ENCODE measurements around the gene SEC14L1. TPM values are rescaled to one million over a fixed set of nuclear protein-coding genes. Genes with fewer than 3 reads are reported as not detected.

SEC14L1 gene
- total RNA-seq, 1 donor from 2014 or later = 93.2 TPM

GRCh38 chr17:77161953-77162352, 21.2 kb downstream of the SEC14L1 start:
- H3K9me3 Mint-ChIP-seq (ENCODE audit: unreplicated experiment) = no peaks in the 10 kb centered on the region
- TF ChIP-seq CTCF (IDR thresholded peaks at IDR 0.05; ENCODE audit: insufficient read depth, low read depth, low read length) = no peak
- no peak for TF ChIP-seq EZH2 (IDR thresholded peaks at IDR 0.05; ENCODE audit: insufficient read depth, low read length)
- Histone ChIP-seq H3K79me2 (ENCODE audit: insufficient read depth, low read length) (peaks cover 96% of the 10 kb centered on the region), H3K4me3 (ENCODE audit: insufficient read depth, low read depth, low read length) (no peak overlapping the region), H4K20me1 (ENCODE audit: insufficient read depth, low read length) (peaks cover 78% of the 10 kb centered on the region), H3K9ac (ENCODE audit: low read length) (no peak overlapping the region), H3K9me3 (ENCODE audit: insufficient read depth, low read depth, low read length) (peaks cover 3% of the 10 kb centered on the region), H2AFZ (ENCODE audit: low read depth, low read length) (no peak overlapping the region), H3K27me3 (ENCODE audit: insufficient read depth, low read length) (no peaks in the 10 kb centered on the region), H3K36me3 (ENCODE audit: insufficient read depth, low read length) (peaks cover 10% of the 10 kb centered on the region), H3K27ac (ENCODE audit: low read depth, low read length) (no peak overlapping the region), H3K4me2 (ENCODE audit: low read length) (no peak overlapping the region), H3K4me1 (ENCODE audit: insufficient read depth, low read length) (peaks cover 24% of the 10 kb centered on the region)
- H3K36me3 Mint-ChIP-seq (ENCODE audit: low read depth, unreplicated experiment) = peaks cover 18% of the 10 kb centered on the region
- FAIRE-seq (no peak), DNase-seq (ENCODE audit: low read depth) (no peak)
- no peak overlapping the region for H3K27ac Mint-ChIP-seq (ENCODE audit: unreplicated experiment)
- no peaks in the 10 kb centered on the region for H3K27me3 Mint-ChIP-seq (ENCODE audit: low read depth, unreplicated experiment)
- no peak overlapping the region for H3K4me3 Mint-ChIP-seq (ENCODE audit: unreplicated experiment)
- peaks cover 48% of the 10 kb centered on the region for H3K4me1 Mint-ChIP-seq (ENCODE audit: low read depth, unreplicated experiment)

- H2AFZ ChIP-seq (ENCODE audit: low read depth, low read length) = no peak overlapping the region
- H3K9me3 Mint-ChIP-seq (ENCODE audit: unreplicated experiment) = peaks cover 7% of the 10 kb centered on the region
- peaks cover 23% of the 10 kb centered on the region for H3K36me3 Mint-ChIP-seq (ENCODE audit: low read depth, unreplicated experiment)
- peaks cover 13% of the 10 kb centered on the region for H3K9me3 ChIP-seq (ENCODE audit: insufficient read depth, low read depth, low read length)
- peaks cover 96% of the 10 kb centered on the region for H3K79me2 ChIP-seq (ENCODE audit: insufficient read depth, low read length)
- H3K36me3 ChIP-seq (ENCODE audit: insufficient read depth, low read length) = peaks cover 12% of the 10 kb centered on the region
- H3K27me3 ChIP-seq (ENCODE audit: insufficient read depth, low read length) = no peaks in the 10 kb centered on the region
- no peaks in the 10 kb centered on the region for H3K27me3 Mint-ChIP-seq (ENCODE audit: low read depth, unreplicated experiment)
- H4K20me1 ChIP-seq (ENCODE audit: insufficient read depth, low read length) = peaks cover 85% of the 10 kb centered on the region
- H3K4me1 ChIP-seq (ENCODE audit: insufficient read depth, low read length) = peaks cover 24% of the 10 kb centered on the region
- FAIRE-seq = no peak
- H3K4me1 Mint-ChIP-seq (ENCODE audit: low read depth, unreplicated experiment) = peaks cover 46% of the 10 kb centered on the region
- no peak overlapping the region for H3K9ac ChIP-seq (ENCODE audit: low read length)
- DNase-seq (ENCODE audit: low read depth) = no peak
- H3K4me3 Mint-ChIP-seq (ENCODE audit: unreplicated experiment) = no peak overlapping the region
- H3K27ac ChIP-seq (ENCODE audit: low read depth, low read length) = no peak overlapping the region
- TF ChIP-seq CTCF (IDR thresholded peaks at IDR 0.05; ENCODE audit: insufficient read depth, low read depth, low read length) = no peak
- no peak for TF ChIP-seq EZH2 (IDR thresholded peaks at IDR 0.05; ENCODE audit: insufficient read depth, low read length)
- peak overlapping the region; percentile 4 for H3K27ac Mint-ChIP-seq (ENCODE audit: unreplicated experiment)
- H3K4me2 ChIP-seq (ENCODE audit: low read length) = peak overlapping the region; percentile 6
- no peak overlapping the region for H3K4me3 ChIP-seq (ENCODE audit: insufficient read depth, low read depth, low read length)
These were observed 22.2 kb downstream of the SEC14L1 start for GRCh38 chr17:77163001-77163400.

GRCh38 chr17:77163511-77164280, 22.9 kb downstream of the SEC14L1 start:
- Histone ChIP-seq H3K27me3 (ENCODE audit: insufficient read depth, low read length) (no peaks in the 10 kb centered on the region), H3K27ac (ENCODE audit: low read depth, low read length) (no peak overlapping the region)

More at GRCh38 chr17:77163511-77164280, 22.9 kb downstream of the SEC14L1 start:
- DNase-seq (ENCODE audit: low read depth) = no peak
- Histone ChIP-seq H3K9ac (ENCODE audit: low read length) (no peak overlapping the region), H3K4me1 (ENCODE audit: insufficient read depth, low read length) (peaks cover 24% of the 10 kb centered on the region), H2AFZ (ENCODE audit: low read depth, low read length) (no peak overlapping the region), H4K20me1 (ENCODE audit: insufficient read depth, low read length) (peaks cover 86% of the 10 kb centered on the region), H3K9me3 (ENCODE audit: insufficient read depth, low read depth, low read length) (peaks cover 18% of the 10 kb centered on the region), H3K4me3 (ENCODE audit: insufficient read depth, low read depth, low read length) (no peak overlapping the region), H3K36me3 (ENCODE audit: insufficient read depth, low read length) (peaks cover 6% of the 10 kb centered on the region), H3K4me2 (ENCODE audit: low read length) (peak overlapping the region; percentile 6), H3K79me2 (ENCODE audit: insufficient read depth, low read length) (peaks cover 96% of the 10 kb centered on the region)
- peak overlapping the region; percentile 4 for H3K27ac Mint-ChIP-seq (ENCODE audit: unreplicated experiment)
- H3K4me1 Mint-ChIP-seq (ENCODE audit: low read depth, unreplicated experiment) = peaks cover 46% of the 10 kb centered on the region
- TF ChIP-seq CTCF (IDR thresholded peaks at IDR 0.05; ENCODE audit: insufficient read depth, low read depth, low read length) = no peak
- peaks cover 30% of the 10 kb centered on the region for H3K36me3 Mint-ChIP-seq (ENCODE audit: low read depth, unreplicated experiment)
- H3K4me3 Mint-ChIP-seq (ENCODE audit: unreplicated experiment) = no peak overlapping the region
- H3K9me3 Mint-ChIP-seq (ENCODE audit: unreplicated experiment) = peaks cover 12% of the 10 kb centered on the region
- FAIRE-seq = no peak
- H3K27me3 Mint-ChIP-seq (ENCODE audit: low read depth, unreplicated experiment) = no peaks in the 10 kb centered on the region
